ENCODE measurements around the gene YBX1. TPM values are rescaled to one million over a fixed set of nuclear protein-coding genes. Genes with fewer than 3 reads are reported as not detected.
A peak's percentile ranks its signal among the peaks of the same experiment; 100 is the strongest.

YBX1 gene
- 1,494 and 1,850 TPM in 2 replicates for total RNA-seq (2014; rRNA removed; shearing (Covaris generic))

- Histone ChIP-seq H3K4me3 (ENCODE audit: insufficient read depth, low read depth, low read length) (peak within 1 kb of the TSS; percentile 97), H3K27me3 (ENCODE audit: control insufficient read depth, insufficient read depth, low read length) (no peaks in the 10 kb centered on the region), H3K36me3 (replicated peaks; ENCODE audit: control insufficient read depth, insufficient read depth, low read length) (peaks cover 6% of the 10 kb centered on the region)
- DNase-seq = peak; percentile 98
Measured at GRCh38 chr1:42681741-42682483, at the start of gene YBX1. YBX1 (plus strand) TSS chr1:42682418; CDS start chr1:42682566, 148 bp downstream.

- H3K36me3 ChIP-seq (replicated peaks; ENCODE audit: control insufficient read depth, insufficient read depth, low read length) = no peaks in the 10 kb centered on the region
- no peak for DNase-seq
- H3K4me3 ChIP-seq (ENCODE audit: insufficient read depth, low read depth, low read length) = no peak overlapping the region
- no peaks in the 10 kb centered on the region for H3K27me3 ChIP-seq (ENCODE audit: control insufficient read depth, insufficient read depth, low read length)
Measured at GRCh38 chr1:42639116-42639515, 43.1 kb upstream of the YBX1 start.

- Histone ChIP-seq H3K36me3 (replicated peaks; ENCODE audit: control insufficient read depth, insufficient read depth, low read length) (no peaks in the 10 kb centered on the region), H3K27me3 (ENCODE audit: control insufficient read depth, insufficient read depth, low read length) (no peaks in the 10 kb centered on the region; the same call in 1 of the 2 replicates), H3K4me3 (ENCODE audit: insufficient read depth, low read depth, low read length) (no peak overlapping the region)
- no peak for DNase-seq
Measured at GRCh38 chr1:42646056-42646455, 36.2 kb upstream of the YBX1 start.

GRCh38 chr1:42657201-42657600 is 25.0 kb upstream of the YBX1 start:
- no peak overlapping the region for H3K4me3 ChIP-seq (ENCODE audit: insufficient read depth, low read depth, low read length)
- H3K27me3 ChIP-seq (ENCODE audit: control insufficient read depth, insufficient read depth, low read length) = no peaks in the 10 kb centered on the region; the same call in 1 of the 2 replicates
- H3K36me3 ChIP-seq (replicated peaks; ENCODE audit: control insufficient read depth, insufficient read depth, low read length) = peaks cover 6% of the 10 kb centered on the region
- DNase-seq = no peak

- peak within 1 kb of the TSS; percentile 94 for H3K4me3 ChIP-seq (ENCODE audit: insufficient read depth, low read depth, low read length)
- H3K36me3 ChIP-seq (replicated peaks; ENCODE audit: control insufficient read depth, insufficient read depth, low read length) = peaks cover 6% of the 10 kb centered on the region
- H3K27me3 ChIP-seq (ENCODE audit: control insufficient read depth, insufficient read depth, low read length) = no peaks in the 10 kb centered on the region; the same call in 1 of the 2 replicates
- DNase-seq = peak; percentile 92
Measured at GRCh38 chr1:42657981-42658876, 24.0 kb upstream of the YBX1 start, which contains the start of gene PPIH. PPIH (plus strand) TSS chr1:42658423; CDS start chr1:42658447, 24 bp downstream.

- Histone ChIP-seq H3K27me3 (ENCODE audit: control insufficient read depth, insufficient read depth, low read length) (no peaks in the 10 kb centered on the region), H3K36me3 (replicated peaks; ENCODE audit: control insufficient read depth, insufficient read depth, low read length) (peaks cover 7% of the 10 kb centered on the region), H3K4me3 (ENCODE audit: insufficient read depth, low read depth, low read length) (peak overlapping the region; percentile 94)
- no peak for DNase-seq
Measured at GRCh38 chr1:42658877-42659337, 23.3 kb upstream of the YBX1 start.

- no peak overlapping the region for H3K4me3 ChIP-seq (ENCODE audit: insufficient read depth, low read depth, low read length)
- H3K27me3 ChIP-seq (ENCODE audit: control insufficient read depth, insufficient read depth, low read length) = no peaks in the 10 kb centered on the region
- no peak for DNase-seq
- peaks cover 16% of the 10 kb centered on the region for H3K36me3 ChIP-seq (replicated peaks; ENCODE audit: control insufficient read depth, insufficient read depth, low read length)
Measured at GRCh38 chr1:42660907-42661500, 21.2 kb upstream of the YBX1 start.

GRCh38 chr1:42669936-42670335 is 12.3 kb upstream of the YBX1 start:
- Histone ChIP-seq H3K27me3 (ENCODE audit: control insufficient read depth, insufficient read depth, low read length) (no peaks in the 10 kb centered on the region), H3K36me3 (replicated peaks; ENCODE audit: control insufficient read depth, insufficient read depth, low read length) (peaks cover 26% of the 10 kb centered on the region), H3K4me3 (ENCODE audit: insufficient read depth, low read depth, low read length) (no peak overlapping the region)
- DNase-seq = no peak

GRCh38 chr1:42670425-42670824 is 11.8 kb upstream of the YBX1 start:
- no peak for DNase-seq
- Histone ChIP-seq H3K4me3 (ENCODE audit: insufficient read depth, low read depth, low read length) (no peak overlapping the region), H3K36me3 (replicated peaks; ENCODE audit: control insufficient read depth, insufficient read depth, low read length) (peaks cover 27% of the 10 kb centered on the region), H3K27me3 (ENCODE audit: control insufficient read depth, insufficient read depth, low read length) (no peaks in the 10 kb centered on the region)

GRCh38 chr1:42674214-42674613 is 8.0 kb upstream of the YBX1 start:
- DNase-seq = no peak
- Histone ChIP-seq H3K36me3 (replicated peaks; ENCODE audit: control insufficient read depth, insufficient read depth, low read length) (peaks cover 9% of the 10 kb centered on the region), H3K27me3 (ENCODE audit: control insufficient read depth, insufficient read depth, low read length) (no peaks in the 10 kb centered on the region), H3K4me3 (ENCODE audit: insufficient read depth, low read depth, low read length) (no peak overlapping the region)

GRCh38 chr1:42674682-42675081 is 7.5 kb upstream of the YBX1 start:
- H3K27me3 ChIP-seq (ENCODE audit: control insufficient read depth, insufficient read depth, low read length) = no peaks in the 10 kb centered on the region
- no peak overlapping the region for H3K4me3 ChIP-seq (ENCODE audit: insufficient read depth, low read depth, low read length)
- no peak for DNase-seq
- peaks cover 9% of the 10 kb centered on the region for H3K36me3 ChIP-seq (replicated peaks; ENCODE audit: control insufficient read depth, insufficient read depth, low read length)

GRCh38 chr1:42675467-42675866 is 6.8 kb upstream of the YBX1 start:
- no peak overlapping the region for H3K4me3 ChIP-seq (ENCODE audit: insufficient read depth, low read depth, low read length)
- no peaks in the 10 kb centered on the region for H3K27me3 ChIP-seq (ENCODE audit: control insufficient read depth, insufficient read depth, low read length)
- no peak for DNase-seq
- H3K36me3 ChIP-seq (replicated peaks; ENCODE audit: control insufficient read depth, insufficient read depth, low read length) = peaks cover 8% of the 10 kb centered on the region

GRCh38 chr1:42676534-42677087 is 5.6 kb upstream of the YBX1 start:
- no peak for DNase-seq
- no peak overlapping the region for H3K4me3 ChIP-seq (ENCODE audit: insufficient read depth, low read depth, low read length)
- peaks cover 8% of the 10 kb centered on the region for H3K36me3 ChIP-seq (replicated peaks; ENCODE audit: control insufficient read depth, insufficient read depth, low read length)
- H3K27me3 ChIP-seq (ENCODE audit: control insufficient read depth, insufficient read depth, low read length) = no peaks in the 10 kb centered on the region

GRCh38 chr1:42679364-42679983 is 2.7 kb upstream of the YBX1 start:
- H3K36me3 ChIP-seq (replicated peaks; ENCODE audit: control insufficient read depth, insufficient read depth, low read length) = peaks cover 12% of the 10 kb centered on the region
- DNase-seq = no peak
- H3K4me3 ChIP-seq (ENCODE audit: insufficient read depth, low read depth, low read length) = no peak overlapping the region
- H3K27me3 ChIP-seq (ENCODE audit: control insufficient read depth, insufficient read depth, low read length) = no peaks in the 10 kb centered on the region
